ENCODE results near the gene KANSL1. TPM values are rescaled to one million over a fixed set of nuclear protein-coding genes. Genes with fewer than 3 reads are reported as not detected.
A peak's percentile ranks its signal among the peaks of the same experiment; 100 is the strongest.

Gene KANSL1
- polyA plus RNA-seq, 1 experiment: 14.1 TPM

DNA sequence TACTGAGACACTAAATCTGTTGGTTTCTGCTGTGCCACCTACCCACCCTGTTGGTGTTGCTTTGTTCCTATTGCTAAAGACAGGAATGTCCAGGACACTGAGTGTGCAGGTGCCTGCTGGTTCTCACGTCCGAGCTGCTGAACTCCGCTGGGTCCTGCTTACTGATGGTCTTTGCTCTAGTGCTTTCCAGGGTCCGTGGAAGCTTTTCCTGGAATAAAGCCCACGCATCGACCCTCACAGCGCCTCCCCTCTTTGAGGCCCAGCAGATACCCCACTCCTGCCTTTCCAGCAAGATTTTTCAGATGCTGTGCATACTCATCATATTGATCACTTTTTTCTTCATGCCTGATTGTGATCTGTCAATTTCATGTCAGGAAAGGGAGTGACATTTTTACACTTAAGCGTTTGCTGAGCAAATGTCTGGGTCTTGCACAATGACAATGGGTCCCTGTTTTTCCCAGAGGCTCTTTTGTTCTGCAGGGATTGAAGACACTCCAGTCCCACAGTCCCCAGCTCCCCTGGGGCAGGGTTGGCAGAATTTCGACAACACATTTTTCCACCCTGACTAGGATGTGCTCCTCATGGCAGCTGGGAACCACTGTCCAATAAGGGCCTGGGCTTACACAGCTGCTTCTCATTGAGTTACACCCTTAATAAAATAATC lies 179.6 kb downstream of the KANSL1 start:
- ChIA-PET POLR2A (interaction anchor here (0.5 kb wide), 2 partner anchors 9 to 182 kb away, joined by 3 to 5 read pairs; no protein-coding TSS in a partner anchor), CTCF (interaction anchor here (0.7 to 3.9 kb wide), 7 partner anchors 10 to 273 kb away, joined by 3 to 32 read pairs (median 4); no protein-coding TSS in a partner anchor)
- TF ChIP-seq, protein P1, sequence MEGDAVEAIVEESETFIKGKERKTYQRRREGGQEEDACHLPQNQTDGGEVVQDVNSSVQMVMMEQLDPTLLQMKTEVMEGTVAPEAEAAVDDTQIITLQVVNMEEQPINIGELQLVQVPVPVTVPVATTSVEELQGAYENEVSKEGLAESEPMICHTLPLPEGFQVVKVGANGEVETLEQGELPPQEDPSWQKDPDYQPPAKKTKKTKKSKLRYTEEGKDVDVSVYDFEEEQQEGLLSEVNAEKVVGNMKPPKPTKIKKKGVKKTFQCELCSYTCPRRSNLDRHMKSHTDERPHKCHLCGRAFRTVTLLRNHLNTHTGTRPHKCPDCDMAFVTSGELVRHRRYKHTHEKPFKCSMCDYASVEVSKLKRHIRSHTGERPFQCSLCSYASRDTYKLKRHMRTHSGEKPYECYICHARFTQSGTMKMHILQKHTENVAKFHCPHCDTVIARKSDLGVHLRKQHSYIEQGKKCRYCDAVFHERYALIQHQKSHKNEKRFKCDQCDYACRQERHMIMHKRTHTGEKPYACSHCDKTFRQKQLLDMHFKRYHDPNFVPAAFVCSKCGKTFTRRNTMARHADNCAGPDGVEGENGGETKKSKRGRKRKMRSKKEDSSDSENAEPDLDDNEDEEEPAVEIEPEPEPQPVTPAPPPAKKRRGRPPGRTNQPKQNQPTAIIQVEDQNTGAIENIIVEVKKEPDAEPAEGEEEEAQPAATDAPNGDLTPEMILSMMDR (IDR thresholded peaks at IDR 0.05; ENCODE audit: insufficient read depth, low read depth, low read length): no peak
- DNase-seq (ENCODE audit: low read depth): peak; percentile 68
- no peak overlapping the region for H3K4me3 ChIP-seq (ENCODE audit: low read depth, low read length)
- no peaks in the 10 kb centered on the region for H3K27me3 ChIP-seq (ENCODE audit: control insufficient read depth, insufficient read depth, low read length)
- no peaks in the 10 kb centered on the region for H3K36me3 ChIP-seq (ENCODE audit: control insufficient read depth, insufficient read depth, low read length)

DNA sequence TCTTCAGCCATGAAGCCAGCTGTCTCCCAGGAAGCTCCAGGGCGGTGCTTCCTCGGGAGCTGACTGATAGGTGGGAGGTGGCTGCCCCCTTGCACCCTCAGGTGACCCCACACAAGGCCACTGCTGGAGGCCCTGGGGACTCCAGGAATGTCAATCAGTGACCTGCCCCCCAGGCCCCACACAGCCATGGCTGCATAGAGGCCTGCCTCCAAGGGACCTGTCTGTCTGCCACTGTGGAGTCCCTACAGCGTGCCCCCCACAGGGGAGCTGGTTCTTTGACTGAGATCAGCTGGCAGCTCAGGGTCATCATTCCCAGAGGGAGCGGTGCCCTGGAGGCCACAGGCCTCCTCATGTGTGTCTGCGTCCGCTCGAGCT lies 180.1 kb downstream of the KANSL1 start:
- DNase-seq (ENCODE audit: low read depth): no peak
- H3K36me3 ChIP-seq (ENCODE audit: control insufficient read depth, insufficient read depth, low read length): no peaks in the 10 kb centered on the region
- no peaks in the 10 kb centered on the region for H3K27me3 ChIP-seq (ENCODE audit: control insufficient read depth, insufficient read depth, low read length)
- no peak overlapping the region for H3K4me3 ChIP-seq (ENCODE audit: low read depth, low read length)
- ChIA-PET CTCF (interaction anchor here (0.8 to 3.9 kb wide), 6 partner anchors 10 to 274 kb away, joined by 3 to 32 read pairs (median 4); no protein-coding TSS in a partner anchor), POLR2A (no interaction called here)
- TF ChIP-seq, protein P1 (IDR thresholded peaks at IDR 0.05; ENCODE audit: insufficient read depth, low read depth, low read length): no peak

DNA sequence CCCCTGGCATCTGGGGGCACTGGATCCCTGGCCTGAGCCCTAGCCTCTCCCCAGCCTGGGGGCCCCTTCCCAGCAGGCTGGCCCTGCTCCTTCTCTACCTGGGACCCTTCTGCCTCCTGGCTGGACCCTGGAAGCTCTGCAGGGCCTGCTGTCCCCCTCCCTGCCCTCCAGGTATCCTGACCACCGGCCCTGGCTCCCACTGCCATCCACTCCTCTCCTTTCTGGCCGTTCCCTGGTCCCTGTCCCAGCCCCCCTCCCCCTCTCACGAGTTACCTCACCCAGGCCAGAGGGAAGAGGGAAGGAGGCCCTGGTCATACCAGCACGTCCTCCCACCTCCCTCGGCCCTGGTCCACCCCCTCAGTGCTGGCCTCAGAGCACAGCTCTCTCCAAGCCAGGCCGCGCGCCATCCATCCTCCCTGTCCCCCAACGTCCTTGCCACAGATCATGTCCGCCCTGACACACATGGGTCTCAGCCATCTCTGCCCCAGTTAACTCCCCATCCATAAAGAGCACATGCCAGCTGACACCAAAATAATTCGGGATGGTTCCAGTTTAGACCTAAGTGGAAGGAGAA lies 180.6 kb downstream of the KANSL1 start:
- Histone ChIP-seq H3K27me3 (ENCODE audit: control insufficient read depth, insufficient read depth, low read length) (no peaks in the 10 kb centered on the region), H3K4me3 (ENCODE audit: low read depth, low read length) (no peak overlapping the region), H3K36me3 (ENCODE audit: control insufficient read depth, insufficient read depth, low read length) (no peaks in the 10 kb centered on the region)
- CTCF ChIA-PET: interaction anchor here (0.8 to 3.9 kb wide), 6 partner anchors 9 to 274 kb away, joined by 3 to 32 read pairs (median 4); no protein-coding TSS in a partner anchor
- TF ChIP-seq, protein P1 (IDR thresholded peaks at IDR 0.05; ENCODE audit: insufficient read depth, low read depth, low read length): no peak
- DNase-seq (ENCODE audit: low read depth): no peak
- POLR2A ChIA-PET: no interaction called here

DNA sequence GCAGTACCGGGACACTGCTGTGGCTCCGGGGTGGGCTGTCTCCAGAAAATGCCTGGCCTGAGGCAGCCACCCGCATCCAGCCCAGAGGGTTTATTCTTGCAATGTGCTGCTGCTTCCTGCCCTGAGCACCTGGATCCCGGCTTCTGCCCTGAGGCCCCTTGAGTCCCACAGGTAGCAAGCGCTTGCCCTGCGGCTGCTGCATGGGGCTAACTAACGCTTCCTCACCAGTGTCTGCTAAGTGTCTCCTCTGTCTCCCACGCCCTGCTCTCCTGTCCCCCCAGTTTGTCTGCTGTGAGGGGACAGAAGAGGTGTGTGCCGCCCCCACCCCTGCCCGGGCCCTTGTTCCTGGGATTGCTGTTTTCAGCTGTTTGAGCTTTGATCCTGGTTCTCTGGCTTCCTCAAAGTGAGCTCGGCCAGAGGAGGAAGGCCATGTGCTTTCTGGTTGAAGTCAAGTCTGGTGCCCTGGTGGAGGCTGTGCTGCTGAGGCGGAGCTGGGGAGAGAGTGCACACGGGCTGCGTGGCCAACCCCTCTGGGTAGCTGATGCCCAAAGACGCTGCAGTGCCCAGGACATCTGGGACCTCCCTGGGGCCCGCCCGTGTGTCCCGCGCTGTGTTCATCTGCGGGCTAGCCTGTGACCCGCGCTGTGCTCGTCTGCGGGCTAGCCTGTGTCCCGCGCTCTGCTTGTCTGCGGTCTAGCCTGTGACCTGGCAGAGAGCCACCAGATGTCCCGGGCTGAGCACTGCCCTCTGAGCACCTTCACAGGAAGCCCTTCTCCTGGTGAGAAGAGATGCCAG lies 181.3 kb downstream of the KANSL1 start:
- CTCF ChIA-PET: interaction anchor here (3.0 to 3.9 kb wide), 2 partner anchors 9 to 33 kb away, joined by 20 to 32 read pairs; no protein-coding TSS in a partner anchor
- Histone ChIP-seq H3K4me3 (ENCODE audit: low read depth, low read length) (no peak overlapping the region), H3K27me3 (ENCODE audit: control insufficient read depth, insufficient read depth, low read length) (no peaks in the 10 kb centered on the region), H3K36me3 (ENCODE audit: control insufficient read depth, insufficient read depth, low read length) (no peaks in the 10 kb centered on the region)
- POLR2A ChIA-PET: no interaction called here
- TF ChIP-seq, protein P1 (IDR thresholded peaks at IDR 0.05; ENCODE audit: insufficient read depth, low read depth, low read length): no peak
- no peak for DNase-seq (ENCODE audit: low read depth)

Measured in BJ (cell line).